ENCODE results near the gene PNMA8C.
"Not testable (repeated sequence)": the region's sequence is repeated elsewhere in the genome, so short reads cannot be mapped to it uniquely, and the experiment has no call there.

PNMA8C gene

GRCh38 chr19:46447006-46447405 lies 18.3 kb upstream of the PNMA8C start:
- DNase-seq, result no peak

GRCh38 chr19:46446021-46446420 lies 17.3 kb upstream of the PNMA8C start:
- no peak for DNase-seq

GRCh38 chr19:46442808-46443450 lies 14.2 kb upstream of the PNMA8C start:
- DNase-seq, result no peak

GRCh38 chr19:46441866-46442265 lies 13.1 kb upstream of the PNMA8C start:
- no peak for DNase-seq

- DNase-seq, result not testable (repeated sequence)
Observed at GRCh38 chr19:46435689-46436088, 7.0 kb upstream of the PNMA8C start.

GRCh38 chr19:46435009-46435408 lies 6.3 kb upstream of the PNMA8C start:
- DNase-seq, result no peak

- not testable (repeated sequence) for DNase-seq
Observed at GRCh38 chr19:46433470-46433869, 4.7 kb upstream of the PNMA8C start.

GRCh38 chr19:46431824-46432223 lies 3.1 kb upstream of the PNMA8C start:
- no peak for DNase-seq

- DNase-seq, result no peak
Observed at GRCh38 chr19:46429999-46430398, 1.3 kb upstream of the PNMA8C start.

- no peak for DNase-seq
Observed at GRCh38 chr19:46427518-46428045, 1.2 kb downstream of the PNMA8C start.

GRCh38 chr19:46426506-46427162 lies 2.1 kb downstream of the PNMA8C start:
- no peak for DNase-seq

GRCh38 chr19:46426035-46426505 lies 2.7 kb downstream of the PNMA8C start:
- no peak for DNase-seq

GRCh38 chr19:46423188-46423587 lies 5.5 kb downstream of the PNMA8C start:
- no peak for DNase-seq

- DNase-seq, result no peak
Observed at GRCh38 chr19:46422344-46422743, 6.4 kb downstream of the PNMA8C start.

GRCh38 chr19:46420056-46420455 lies 8.7 kb downstream of the PNMA8C start:
- DNase-seq, result no peak

- DNase-seq, result not testable (repeated sequence)
Observed at GRCh38 chr19:46415804-46416709, 12.7 kb downstream of the PNMA8C start.

- not testable (repeated sequence) for DNase-seq
Observed at GRCh38 chr19:46414899-46415298, 13.8 kb downstream of the PNMA8C start.

- DNase-seq, result no peak
Observed at GRCh38 chr19:46413262-46414031, 15.3 kb downstream of the PNMA8C start, which contains the start of gene CCDC8. CCDC8 (minus strand) TSS chr19:46413564; CDS start chr19:46412810, 754 bp downstream.

GRCh38 chr19:46412650-46413261 lies 16.0 kb downstream of the PNMA8C start:
- DNase-seq, result no peak

GRCh38 chr19:46411925-46412649 lies 16.6 kb downstream of the PNMA8C start:
- DNase-seq, result no peak
